HCT116 (cell line): ENCODE data around the gene IL26. TPM values are rescaled to one million over a fixed set of nuclear protein-coding genes. Genes with fewer than 3 reads are reported as not detected.

ENCODE experiments used
- ATAC-seq: fragments of 200-7000 bp; cut with Tn5 transposase; 2 replicates; pipeline ENCODE4 v1.9.1; 2020; ENCODE audit warnings: mild to moderate bottlenecking, moderate library complexity
- BruUV-seq: library from RNA; stranded (reverse); fragments of 400-500 nt; replicated peaks from 2 replicates; lab custom pipeline; 2021; lab: Mats Ljungman, UMichigan
- CTCF ChIA-PET: fragments of 300-600 bp; sonication (Branson Sonifier 250); formaldehyde crosslinking; loops from one replicate; lab custom pipeline; 2021; ENCODE audit warnings: antibody characterized with exemption; lab: Charles Lee
- POLR2A ChIA-PET: fragments of 300-600, 350-600 bp; sonication (Branson Sonifier 250); formaldehyde crosslinking; loops from one replicate; lab custom pipeline; 2021; ENCODE audit warnings: antibody characterized with exemption; lab: Charles Lee
- RAD21 ChIA-PET, 2 experiments: fragments of 300-600 bp; sonication (Branson Sonifier 250); formaldehyde crosslinking; loops; one replicate each; lab custom pipeline; 2023; ENCODE audit warnings: low total read pairs in 2 of 2; ENCODE audit not compliant: uncharacterized antibody in 2 of 2, unreplicated experiment in 2 of 2, low non-redundant PET in 1 of 2; lab: Charles Lee
- DNase-seq: peaks from one replicate; pipeline ENCODE4 v3.0.0-alpha.2; 2010; ENCODE audit warnings: low read depth, low spot score
- H2AFZ ChIP-seq: fragments of 200-600 bp; shearing (Covaris generic), sonication (generic); 2 replicates; pipeline ENCODE4 v1.6.1; 2017; ENCODE audit warnings: low read depth, mixed run types, mixed read lengths, antibody characterized with exemption, low read length; ENCODE audit not compliant: poor library complexity, severe bottlenecking
- H3K27ac ChIP-seq: 2 replicates; pipeline ENCODE4 v1.5.1; 2012; ENCODE audit warnings: low read depth, low read length
- H3K27me3 ChIP-seq: fragments of 200-600 bp; sonication (generic); 2 replicates; pipeline ENCODE4 v1.6.1; 2016; ENCODE audit warnings: mixed run types, low read length, mixed read lengths; ENCODE audit not compliant: insufficient read depth
- H3K36me3 ChIP-seq, 2 experiments: fragments of 200-500 bp in 1 of 2; fragments of 200-600 bp in 1 of 2; sonication (Bioruptor generic) in 1 of 2; sonication (generic) in 1 of 2; 2 replicates each; pipeline versions ENCODE4 v1.5.1 to v1.6.1; 2014 to 2016; ENCODE audit warnings: low read length in 2 of 2, inconsistent platforms in 1 of 2, mixed read lengths in 1 of 2, mixed run types in 1 of 2; ENCODE audit not compliant: insufficient read depth in 2 of 2, control insufficient read depth in 1 of 2
- H3K4me1 ChIP-seq, 2 experiments: fragments of 200-600 bp in 1 of 2; sonication (generic) in 1 of 2; 2 replicates each; pipeline versions ENCODE4 v1.5.1 to v1.6.1; 2012 to 2017; ENCODE audit warnings: low read length in 2 of 2, inconsistent platforms in 1 of 2, mild to moderate bottlenecking in 1 of 2, mixed read lengths in 1 of 2, mixed run types in 1 of 2, moderate library complexity in 1 of 2; ENCODE audit not compliant: insufficient read depth in 2 of 2, control insufficient read depth in 1 of 2
- H3K4me2 ChIP-seq: fragments of 200-600 bp; sonication (generic); 2 replicates; pipeline ENCODE4 v1.6.1; 2017; ENCODE audit warnings: mixed run types, low read length, mixed read lengths
- H3K4me3 ChIP-seq, 2 experiments: fragments of 200-600 bp in 1 of 2; sonication (generic) in 1 of 2; replicated peaks in 1 of 2; 2 replicates each; pipeline ENCODE4 v1.5.1; 2011 to 2016; ENCODE audit warnings: low read length in 2 of 2, control low read depth in 1 of 2, low read depth in 1 of 2, mild to moderate bottlenecking in 1 of 2, mixed read lengths in 1 of 2, mixed run types in 1 of 2
- H3K79me2 ChIP-seq: fragments of 200-600 bp; sonication (generic); 2 replicates; pipeline ENCODE4 v1.6.1; 2017; ENCODE audit warnings: mild to moderate bottlenecking, mixed run types, low read length, moderate library complexity, mixed read lengths; ENCODE audit not compliant: insufficient read depth
- H3K9ac ChIP-seq: fragments of 200-600 bp; sonication (generic); 2 replicates; pipeline ENCODE4 v1.6.1; 2016; ENCODE audit warnings: low read length, mixed read lengths
- H3K9me2 ChIP-seq: fragments of 200-600 bp; sonication (generic), shearing (Covaris generic); 2 replicates; pipeline ENCODE4 v1.6.1; 2017; ENCODE audit warnings: mixed run types, mild to moderate bottlenecking, moderate library complexity; ENCODE audit not compliant: insufficient read depth
- H3K9me3 ChIP-seq, 2 experiments: fragments of 200-500 bp in 1 of 2; fragments of 200-600 bp in 1 of 2; sonication (Bioruptor generic) in 1 of 2; sonication (generic) in 1 of 2; 2 replicates each; pipeline ENCODE4 v1.6.1; 2014 to 2017; ENCODE audit warnings: low read length in 2 of 2, mixed read lengths in 2 of 2, inconsistent platforms in 1 of 2, low read depth in 1 of 2, mild to moderate bottlenecking in 1 of 2, mixed run types in 1 of 2, moderate library complexity in 1 of 2; ENCODE audit not compliant: control insufficient read depth in 1 of 2, insufficient read depth in 1 of 2
- H4K20me1 ChIP-seq: fragments of 200-600 bp; sonication (generic), shearing (Covaris generic); 2 replicates; pipeline ENCODE4 v1.6.1; 2017; ENCODE audit warnings: mixed run types, mild to moderate bottlenecking, moderate library complexity; ENCODE audit not compliant: insufficient read depth
- CTCF ChIP-seq, 3 experiments: fragments of 200-600 bp in 1 of 3; sonication (generic) in 1 of 3; IDR thresholded peaks in 2 of 3; conservative IDR thresholded peaks in 1 of 3; 2 replicates each; pipeline ENCODE4 v1.5.1; 2012 to 2017; ENCODE audit warnings: low read depth in 2 of 3, low read length in 2 of 3, antibody characterized with exemption in 1 of 3, borderline replicate concordance in 1 of 3, control low read depth in 1 of 3, mild to moderate bottlenecking in 1 of 3, mixed read lengths in 1 of 3, mixed run types in 1 of 3, moderate library complexity in 1 of 3; ENCODE audit not compliant: insufficient read depth in 1 of 3
- EZH2 ChIP-seq: fragments of 200-600 bp; sonication (generic); IDR thresholded peaks from 2 replicates; pipeline ENCODE4 v1.6.1; 2017; ENCODE audit warnings: antibody characterized with exemption, mixed run types
- POLR2AphosphoS5 ChIP-seq: IDR thresholded peaks from 2 replicates; pipeline ENCODE4 v1.6.1; 2011; ENCODE audit warnings: mild to moderate bottlenecking, low read depth, low read length, moderate library complexity
- SIN3A ChIP-seq: IDR thresholded peaks from 2 replicates; pipeline ENCODE4 v1.6.1; 2012; ENCODE audit warnings: low read depth
- SP1 ChIP-seq: IDR thresholded peaks from 2 replicates; pipeline ENCODE4 v1.6.1; 2012; ENCODE audit warnings: low read depth
- ZFX ChIP-seq: fragments of 450-650 bp; IDR thresholded peaks from 2 replicates; pipeline ENCODE4 v1.6.1; 2017
- intact Hi-C: fragments of 100-400 bp; cut with micrococcal nuclease; formaldehyde crosslinking; loops from 2 replicates; pipeline ENCODE4 v1.10.0; 2022
- total RNA-seq: library from RNA; stranded (reverse); gene quantifications from one replicate; pipeline ENCODE4 v1.2.1, GENCODE V29; 2021; ENCODE audit not compliant: unreplicated experiment

The IL26 gene
- total RNA-seq, 1 experiment from 2014 or later = not detected

- Histone ChIP-seq H3K27ac (no peak overlapping the region), H3K36me3 (no peaks in the 10 kb centered on the region), H3K9me2 (no peaks in the 10 kb centered on the region), H3K4me2 (no peak overlapping the region), H3K79me2 (no peaks in the 10 kb centered on the region), H2AFZ (no peak overlapping the region), H4K20me1 (no peaks in the 10 kb centered on the region), H3K27me3 (no peaks in the 10 kb centered on the region), H3K4me3 (no peak overlapping the region), H3K9me3 (no peaks in the 10 kb centered on the region), H3K9ac (no peak overlapping the region), H3K4me1 (no peaks in the 10 kb centered on the region)
- POLR2A ChIA-PET = no interaction called here
- no peak for TF ChIP-seq SP1
- no peak for TF ChIP-seq CTCF (IDR thresholded peaks at IDR 0.05 in 2 of 3, conservative IDR thresholded peaks at IDR 0.05 in 1 of 3; ENCODE audit: borderline replicate concordance in 1 of 3, insufficient read depth in 1 of 3, low read depth in 2 of 3, low read length in 2 of 3)
- no peak for TF ChIP-seq POLR2AphosphoS5
- TF ChIP-seq ZFX = no peak
- no peak for TF ChIP-seq SIN3A
- TF ChIP-seq EZH2 = no peak
- intact Hi-C loops = no loop called here
- no peak for DNase-seq
- no TSS peak for BruUV-seq
- RAD21 ChIA-PET = no interaction called here
- no peak for ATAC-seq
- CTCF ChIA-PET = no interaction called here
Observed at GRCh38 chr12:68173792-68174191, 51.8 kb downstream of the IL26 start.

GRCh38 chr12:68170726-68171125 is 54.9 kb downstream of the IL26 start:
- H3K9me2 ChIP-seq = no peaks in the 10 kb centered on the region
- no peaks in the 10 kb centered on the region for H3K79me2 ChIP-seq
- no peaks in the 10 kb centered on the region for H3K27me3 ChIP-seq
- no TSS peak for BruUV-seq
- intact Hi-C loops = no loop called here
- H3K4me1 ChIP-seq = no peaks in the 10 kb centered on the region
- no peak overlapping the region for H3K4me3 ChIP-seq
- RAD21 ChIA-PET = no interaction called here
- H4K20me1 ChIP-seq = no peaks in the 10 kb centered on the region
- no peaks in the 10 kb centered on the region for H3K9me3 ChIP-seq
- POLR2A ChIA-PET = no interaction called here
- no peak overlapping the region for H3K4me2 ChIP-seq
- no peak for ATAC-seq
- H2AFZ ChIP-seq = no peak overlapping the region
- no peak for DNase-seq
- no peak for TF ChIP-seq SP1
- H3K9ac ChIP-seq = no peak overlapping the region
- no peak overlapping the region for H3K27ac ChIP-seq
- H3K36me3 ChIP-seq = no peaks in the 10 kb centered on the region
- CTCF ChIA-PET = interaction anchor here (1.9 kb wide), 1 partner anchor 12 kb away, joined by 8 read pairs; no protein-coding TSS in a partner anchor
